ENCODE data around the gene TTLL7.

DNA sequence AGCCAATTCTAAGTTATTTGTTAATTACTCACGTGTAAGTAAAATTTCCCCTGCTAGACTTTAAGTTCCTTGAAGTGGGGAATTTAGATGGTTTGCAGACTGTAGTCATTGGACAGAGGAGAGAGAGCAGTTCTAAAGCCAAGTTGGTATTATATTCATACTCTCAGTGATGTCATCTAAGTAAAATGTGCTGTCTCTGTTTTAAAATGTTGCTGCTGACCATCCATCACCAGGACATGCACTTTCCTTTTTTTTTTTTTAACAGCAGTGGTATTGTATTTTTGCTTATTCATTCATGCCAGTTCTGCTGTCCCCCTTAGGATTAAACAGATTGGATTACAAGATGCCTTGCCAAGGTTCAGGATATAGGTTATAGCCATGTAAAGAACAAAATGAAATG lies 2.3 kb downstream of the TTLL7 start:
- no peak for TF ChIP-seq POLR2A (IDR thresholded peaks at IDR 0.05)
- TF ChIP-seq, protein P1, sequence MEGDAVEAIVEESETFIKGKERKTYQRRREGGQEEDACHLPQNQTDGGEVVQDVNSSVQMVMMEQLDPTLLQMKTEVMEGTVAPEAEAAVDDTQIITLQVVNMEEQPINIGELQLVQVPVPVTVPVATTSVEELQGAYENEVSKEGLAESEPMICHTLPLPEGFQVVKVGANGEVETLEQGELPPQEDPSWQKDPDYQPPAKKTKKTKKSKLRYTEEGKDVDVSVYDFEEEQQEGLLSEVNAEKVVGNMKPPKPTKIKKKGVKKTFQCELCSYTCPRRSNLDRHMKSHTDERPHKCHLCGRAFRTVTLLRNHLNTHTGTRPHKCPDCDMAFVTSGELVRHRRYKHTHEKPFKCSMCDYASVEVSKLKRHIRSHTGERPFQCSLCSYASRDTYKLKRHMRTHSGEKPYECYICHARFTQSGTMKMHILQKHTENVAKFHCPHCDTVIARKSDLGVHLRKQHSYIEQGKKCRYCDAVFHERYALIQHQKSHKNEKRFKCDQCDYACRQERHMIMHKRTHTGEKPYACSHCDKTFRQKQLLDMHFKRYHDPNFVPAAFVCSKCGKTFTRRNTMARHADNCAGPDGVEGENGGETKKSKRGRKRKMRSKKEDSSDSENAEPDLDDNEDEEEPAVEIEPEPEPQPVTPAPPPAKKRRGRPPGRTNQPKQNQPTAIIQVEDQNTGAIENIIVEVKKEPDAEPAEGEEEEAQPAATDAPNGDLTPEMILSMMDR (IDR thresholded peaks at IDR 0.05 in 8 of 11, conservative IDR thresholded peaks at IDR 0.05 in 3 of 11), result no peak
